DOHH2 (cell line): ENCODE data around the gene LIN52.

ENCODE experiments used
- EZH2phosphoT487 ChIP-seq: fragments of 200-600 bp; sonication (generic); IDR thresholded peaks from 2 replicates; pipeline ENCODE4 v1.6.1; 2017; ENCODE audit warnings: borderline replicate concordance, mild to moderate bottlenecking, antibody characterized with exemption, low read length, moderate library complexity, mixed read lengths
- TF ChIP-seq, protein P1 (sequence below): fragments of 200-600 bp; sonication (generic); IDR thresholded peaks from one replicate; pipeline ENCODE4 v1.5.1; 2014; ENCODE audit warnings: antibody characterized with exemption, mild to moderate bottlenecking, low read depth, low read length; ENCODE audit not compliant: poor library complexity, severe bottlenecking

GRCh38 chr14:74190927-74191575 lies 106.3 kb downstream of the LIN52 start:
- TF ChIP-seq, protein P1, sequence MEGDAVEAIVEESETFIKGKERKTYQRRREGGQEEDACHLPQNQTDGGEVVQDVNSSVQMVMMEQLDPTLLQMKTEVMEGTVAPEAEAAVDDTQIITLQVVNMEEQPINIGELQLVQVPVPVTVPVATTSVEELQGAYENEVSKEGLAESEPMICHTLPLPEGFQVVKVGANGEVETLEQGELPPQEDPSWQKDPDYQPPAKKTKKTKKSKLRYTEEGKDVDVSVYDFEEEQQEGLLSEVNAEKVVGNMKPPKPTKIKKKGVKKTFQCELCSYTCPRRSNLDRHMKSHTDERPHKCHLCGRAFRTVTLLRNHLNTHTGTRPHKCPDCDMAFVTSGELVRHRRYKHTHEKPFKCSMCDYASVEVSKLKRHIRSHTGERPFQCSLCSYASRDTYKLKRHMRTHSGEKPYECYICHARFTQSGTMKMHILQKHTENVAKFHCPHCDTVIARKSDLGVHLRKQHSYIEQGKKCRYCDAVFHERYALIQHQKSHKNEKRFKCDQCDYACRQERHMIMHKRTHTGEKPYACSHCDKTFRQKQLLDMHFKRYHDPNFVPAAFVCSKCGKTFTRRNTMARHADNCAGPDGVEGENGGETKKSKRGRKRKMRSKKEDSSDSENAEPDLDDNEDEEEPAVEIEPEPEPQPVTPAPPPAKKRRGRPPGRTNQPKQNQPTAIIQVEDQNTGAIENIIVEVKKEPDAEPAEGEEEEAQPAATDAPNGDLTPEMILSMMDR = no peak
- no peak for TF ChIP-seq EZH2phosphoT487
